ENCODE data around the gene TIE1.

Gene TIE1

DNA sequence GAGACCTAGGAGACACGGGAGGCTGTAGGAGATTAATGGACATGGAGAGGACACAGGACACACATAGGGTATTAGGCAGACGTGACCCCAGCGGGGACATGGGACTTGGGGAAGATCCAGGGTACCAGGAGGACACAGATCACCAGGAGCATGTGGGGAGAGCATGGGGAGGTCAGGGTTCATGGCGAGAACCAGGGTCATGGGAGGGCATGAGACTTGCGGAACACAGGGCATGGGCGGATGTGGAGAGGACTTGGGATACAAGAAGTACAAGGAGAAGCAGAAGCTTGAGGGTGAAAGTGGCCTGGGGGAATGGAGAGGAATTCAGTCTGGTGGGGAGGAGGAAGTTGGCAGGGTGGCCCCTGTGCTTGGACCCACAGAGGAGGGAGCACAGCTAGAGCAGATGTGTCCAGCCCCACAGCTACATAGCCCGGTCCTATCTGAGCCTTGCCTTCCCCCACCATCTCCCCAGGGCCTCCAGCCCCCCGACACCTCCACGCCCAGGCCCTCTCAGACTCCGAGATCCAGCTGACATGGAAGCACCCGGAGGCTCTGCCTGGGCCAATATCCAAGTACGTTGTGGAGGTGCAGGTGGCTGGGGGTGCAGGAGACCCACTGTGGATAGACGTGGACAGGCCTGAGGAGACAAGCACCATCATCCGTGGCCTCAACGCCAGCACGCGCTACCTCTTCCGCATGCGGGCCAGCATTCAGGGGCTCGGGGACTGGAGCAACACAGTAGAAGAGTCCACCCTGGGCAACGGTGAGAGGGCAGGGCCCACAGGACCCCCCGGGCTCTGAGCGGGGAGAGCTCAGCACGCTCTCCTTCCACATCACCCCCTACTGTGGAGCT, 12.1 kb downstream of the TIE1 start:
- no peak for DNase-seq

DNA sequence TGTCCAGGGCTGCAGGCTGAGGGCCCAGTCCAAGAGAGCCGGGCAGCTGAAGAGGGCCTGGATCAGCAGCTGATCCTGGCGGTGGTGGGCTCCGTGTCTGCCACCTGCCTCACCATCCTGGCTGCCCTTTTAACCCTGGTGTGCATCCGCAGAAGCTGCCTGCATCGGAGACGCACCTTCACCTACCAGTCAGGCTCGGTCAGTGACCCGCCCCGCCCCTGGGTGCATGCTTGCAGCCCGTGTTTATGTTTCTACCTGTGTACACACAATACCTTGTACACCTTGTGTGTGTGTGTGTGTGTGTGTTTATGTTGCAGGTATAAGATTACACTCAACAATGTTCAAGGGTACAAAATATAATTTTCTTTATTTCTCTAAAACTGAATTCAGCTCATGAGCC, 13.0 kb downstream of the TIE1 start:
- no peak for DNase-seq

DNA sequence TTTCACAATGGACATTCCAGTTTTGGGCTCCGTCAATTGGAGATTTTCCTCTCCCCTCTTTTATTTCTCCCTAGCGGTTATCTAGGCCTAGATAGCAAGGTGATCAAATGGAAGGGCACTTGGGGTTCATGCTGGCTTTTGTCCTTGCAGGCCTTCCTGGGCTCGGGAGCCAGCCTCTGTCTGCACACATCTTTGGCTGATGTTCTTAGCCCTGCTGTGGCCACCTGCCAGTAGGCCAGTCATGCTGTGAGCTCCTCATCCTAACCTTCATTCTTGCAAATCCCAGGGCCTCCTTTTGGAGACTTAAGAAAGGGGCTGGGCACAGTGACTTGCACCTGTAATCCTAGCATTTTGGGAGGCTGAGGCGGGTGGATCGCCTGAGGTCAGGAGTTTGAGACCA, 13.5 kb downstream of the TIE1 start:
- DNase-seq: no peak

DNA sequence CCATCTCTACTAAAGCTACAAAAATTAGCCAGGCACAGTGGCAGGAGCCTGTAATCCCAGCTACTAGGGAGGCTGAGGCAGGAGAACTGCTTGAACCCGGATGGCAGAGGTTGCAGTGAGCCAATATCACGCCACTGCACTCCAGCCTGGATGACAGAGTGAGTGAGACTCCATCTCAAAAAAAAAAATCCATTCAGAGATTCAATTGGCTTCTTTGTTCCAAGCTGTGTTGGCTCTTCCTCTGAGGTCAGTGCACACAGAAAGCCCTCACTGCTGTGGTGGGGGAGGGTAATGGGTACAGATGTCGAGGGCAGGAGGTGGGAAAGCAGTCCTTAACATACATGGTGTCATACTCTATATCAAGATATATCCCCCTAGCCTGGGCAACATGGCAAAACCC, 14.7 kb downstream of the TIE1 start:
- DNase-seq: no peak

DNA sequence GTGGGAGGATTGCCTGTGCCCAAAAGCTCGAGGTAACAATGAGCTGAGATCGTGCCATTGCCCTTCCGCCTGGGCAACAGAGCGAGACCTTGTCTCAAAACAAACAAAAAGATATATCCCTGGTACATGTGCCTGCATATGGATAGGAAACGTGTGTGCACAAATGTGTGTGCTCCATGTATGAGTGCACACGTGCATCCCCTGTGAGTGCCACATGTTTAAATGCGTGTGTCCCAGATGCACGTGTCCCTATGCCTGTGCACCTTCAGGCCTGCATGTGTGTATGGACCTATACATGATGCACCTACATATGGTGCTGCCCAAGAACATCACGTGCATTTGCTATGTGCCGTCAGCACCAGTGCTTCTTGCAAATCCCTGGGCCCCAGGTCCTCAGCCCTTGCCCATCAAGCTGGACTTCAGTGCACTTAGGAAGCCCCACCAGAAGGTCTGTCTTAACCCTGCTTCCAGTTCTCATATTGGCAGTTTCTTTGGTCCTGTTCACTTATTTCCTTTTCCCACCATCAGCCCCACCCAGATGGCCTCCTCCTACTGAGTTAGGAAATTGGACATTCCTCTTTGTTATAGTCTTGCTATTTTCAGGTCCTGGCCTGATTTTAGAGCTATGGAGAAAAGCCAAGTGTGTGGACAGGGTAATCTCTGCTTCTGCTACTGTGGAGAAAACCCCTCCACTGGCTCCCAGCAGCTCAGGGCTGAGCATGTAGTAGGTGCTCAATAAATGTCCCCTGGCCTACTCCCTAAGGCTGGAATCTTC, 15.4 kb downstream of the TIE1 start:
- DNase-seq: no peak

DNA sequence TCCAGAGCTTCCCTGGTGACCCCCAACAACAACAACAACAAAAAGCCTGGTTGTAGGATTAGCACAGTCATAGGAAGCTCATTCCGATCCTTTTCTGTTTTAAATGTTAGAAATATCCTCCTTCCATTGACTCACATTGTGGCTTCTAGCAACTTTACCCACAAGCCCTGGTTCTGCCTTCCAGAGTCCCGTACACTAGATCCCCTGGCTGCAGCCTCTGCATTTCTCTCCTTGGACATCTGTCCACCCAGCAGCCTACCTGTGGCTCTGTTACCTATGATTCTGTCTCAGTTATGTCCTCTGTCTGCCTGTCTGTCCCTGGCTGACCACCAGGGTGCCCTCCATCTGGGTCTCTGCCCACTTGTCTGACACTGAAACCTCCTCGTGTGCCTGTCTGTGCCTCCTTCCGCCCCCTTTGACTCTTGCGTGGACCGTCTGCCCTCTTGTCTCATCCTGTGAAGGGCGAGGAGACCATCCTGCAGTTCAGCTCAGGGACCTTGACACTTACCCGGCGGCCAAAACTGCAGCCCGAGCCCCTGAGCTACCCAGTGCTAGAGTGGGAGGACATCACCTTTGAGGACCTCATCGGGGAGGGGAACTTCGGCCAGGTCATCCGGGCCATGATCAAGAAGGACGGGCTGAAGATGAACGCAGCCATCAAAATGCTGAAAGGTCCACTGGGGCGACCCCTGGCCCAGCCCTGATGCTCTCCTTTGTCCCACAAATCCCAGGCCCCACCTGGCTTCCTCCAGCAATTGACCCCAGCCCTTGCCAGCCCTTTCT, 16.1 kb downstream of the TIE1 start:
- no peak for DNase-seq

DNA sequence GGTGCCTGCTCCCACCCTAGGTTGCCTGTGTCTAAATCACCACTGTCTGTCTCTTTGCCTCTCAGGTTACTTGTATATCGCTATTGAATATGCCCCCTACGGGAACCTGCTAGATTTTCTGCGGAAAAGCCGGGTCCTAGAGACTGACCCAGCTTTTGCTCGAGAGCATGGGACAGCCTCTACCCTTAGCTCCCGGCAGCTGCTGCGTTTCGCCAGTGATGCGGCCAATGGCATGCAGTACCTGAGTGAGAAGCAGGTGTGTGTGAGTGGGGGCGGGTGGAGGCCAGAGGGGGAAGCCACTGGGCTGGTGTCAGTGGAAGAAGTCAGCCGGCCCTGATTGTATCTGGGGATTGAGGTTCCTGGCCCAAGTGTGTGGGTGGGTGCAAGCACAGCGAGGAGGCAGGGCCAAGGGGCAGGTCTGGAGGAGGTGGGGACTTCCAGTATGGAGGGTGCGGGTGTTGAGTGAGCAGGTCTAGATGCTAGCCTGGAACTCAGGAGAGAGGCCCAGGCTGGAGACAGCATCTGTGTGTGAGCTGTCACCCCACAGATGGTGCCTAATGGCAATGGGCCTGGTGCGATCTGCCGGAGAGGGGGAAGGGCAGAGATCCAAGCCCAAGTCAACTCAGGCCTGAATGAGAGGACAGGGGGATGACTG, 17.2 kb downstream of the TIE1 start:
- no peak for DNase-seq

DNA sequence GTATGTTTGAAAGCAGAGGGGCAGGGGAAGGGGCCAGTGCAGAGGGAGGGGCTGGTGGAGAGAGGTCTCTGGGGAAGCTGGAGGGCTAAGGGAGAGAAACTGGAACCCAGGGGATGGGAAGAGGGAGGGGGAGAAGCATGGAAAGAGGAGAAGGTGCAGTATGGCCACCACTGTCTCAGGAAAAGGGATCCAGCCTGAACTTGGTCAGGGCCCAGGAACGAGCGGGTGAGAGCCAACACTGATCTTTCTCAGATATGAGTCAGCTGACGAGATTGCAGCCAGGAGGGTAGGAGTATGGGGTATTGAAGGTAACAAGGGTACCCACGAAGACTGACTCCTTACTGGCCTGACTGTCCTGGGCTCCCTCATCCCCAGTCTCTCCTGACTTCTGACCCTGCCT, 18.0 kb downstream of the TIE1 start:
- no peak for DNase-seq

DNA sequence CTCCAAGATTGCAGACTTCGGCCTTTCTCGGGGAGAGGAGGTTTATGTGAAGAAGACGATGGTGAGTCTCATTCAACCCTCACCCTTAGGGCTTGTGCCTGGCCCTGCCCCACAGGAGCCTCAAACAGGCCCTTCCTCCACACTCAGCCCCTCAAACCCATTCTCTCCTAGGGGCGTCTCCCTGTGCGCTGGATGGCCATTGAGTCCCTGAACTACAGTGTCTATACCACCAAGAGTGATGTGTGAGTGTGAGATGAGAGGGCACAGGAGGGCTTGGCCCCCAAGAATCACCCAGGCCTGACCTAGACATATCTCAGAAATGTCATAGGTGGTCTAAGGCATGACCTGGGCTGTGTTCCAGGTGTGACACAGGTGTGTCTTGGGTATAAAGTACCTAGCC, 18.5 kb downstream of the TIE1 start:
- DNase-seq: no peak

DNA sequence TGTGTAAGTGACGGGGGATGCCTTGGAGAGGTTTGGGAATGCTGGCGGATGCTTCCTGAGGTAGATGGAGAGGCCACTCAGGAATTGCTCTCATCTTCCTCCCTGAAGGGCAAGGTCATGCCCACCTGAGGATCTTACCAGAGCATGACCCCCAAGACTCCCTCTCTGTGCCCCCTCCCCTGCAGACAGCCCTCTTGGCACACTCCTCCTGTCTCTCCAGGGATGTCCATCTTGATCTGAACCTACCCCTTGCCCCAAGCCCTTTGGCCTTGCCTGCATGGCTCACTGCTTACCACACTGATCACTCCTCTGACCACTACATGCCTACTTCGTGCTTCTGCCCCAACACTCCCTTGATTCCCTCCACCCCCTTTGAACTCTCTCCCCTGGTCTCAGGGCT, 19.0 kb downstream of the TIE1 start:
- DNase-seq: no peak

DNA sequence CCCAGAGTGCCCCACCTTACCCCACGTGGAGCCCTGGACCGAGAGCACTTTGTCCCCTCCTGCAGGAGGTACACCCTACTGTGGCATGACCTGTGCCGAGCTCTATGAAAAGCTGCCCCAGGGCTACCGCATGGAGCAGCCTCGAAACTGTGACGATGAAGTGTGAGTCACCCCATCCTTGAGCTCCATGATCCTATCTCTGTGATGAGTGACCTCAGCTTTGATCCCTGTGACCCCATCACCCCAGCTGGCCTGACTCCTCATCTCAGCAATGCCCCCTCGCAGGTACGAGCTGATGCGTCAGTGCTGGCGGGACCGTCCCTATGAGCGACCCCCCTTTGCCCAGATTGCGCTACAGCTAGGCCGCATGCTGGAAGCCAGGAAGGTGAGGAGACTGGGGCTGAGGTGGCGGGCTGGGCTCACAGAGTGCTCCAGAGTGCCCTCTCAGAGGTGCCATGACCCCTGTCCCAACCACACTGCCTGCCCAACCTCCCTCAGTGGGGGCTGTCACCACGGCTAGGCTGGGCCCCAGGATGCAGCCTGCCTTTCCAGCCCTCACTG, 20.6 kb downstream of the TIE1 start:
- no peak for DNase-seq

DNA sequence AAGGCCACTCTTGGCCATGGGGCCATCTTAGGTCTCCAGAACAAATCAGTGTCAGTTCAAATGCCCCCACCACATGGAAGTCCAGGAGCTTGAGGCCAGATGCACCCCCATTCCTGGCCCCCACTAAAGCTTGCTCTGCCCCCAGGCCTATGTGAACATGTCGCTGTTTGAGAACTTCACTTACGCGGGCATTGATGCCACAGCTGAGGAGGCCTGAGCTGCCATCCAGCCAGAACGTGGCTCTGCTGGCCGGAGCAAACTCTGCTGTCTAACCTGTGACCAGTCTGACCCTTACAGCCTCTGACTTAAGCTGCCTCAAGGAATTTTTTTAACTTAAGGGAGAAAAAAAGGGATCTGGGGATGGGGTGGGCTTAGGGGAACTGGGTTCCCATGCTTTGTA, 21.7 kb downstream of the TIE1 start:
- no peak for DNase-seq

DNA sequence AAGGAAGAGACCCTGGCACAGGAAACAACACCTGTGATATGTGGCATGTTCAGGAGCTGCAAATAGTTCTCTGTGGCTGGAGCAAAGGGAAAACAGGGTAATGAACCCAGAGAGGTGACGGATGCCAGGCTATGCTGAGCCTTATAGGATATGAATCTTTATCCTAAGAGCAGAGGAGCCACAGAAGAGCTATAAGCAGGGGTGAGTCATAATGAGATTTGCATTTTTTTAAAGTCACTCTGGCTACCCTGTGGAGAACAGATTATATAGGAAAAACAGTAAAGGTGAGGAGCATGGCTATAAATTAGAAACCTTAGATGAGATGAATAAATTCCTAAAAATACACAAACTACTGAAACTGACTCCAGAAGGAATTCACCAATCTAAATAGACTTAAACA, 24.0 kb downstream of the TIE1 start:
- no peak for DNase-seq

DNA sequence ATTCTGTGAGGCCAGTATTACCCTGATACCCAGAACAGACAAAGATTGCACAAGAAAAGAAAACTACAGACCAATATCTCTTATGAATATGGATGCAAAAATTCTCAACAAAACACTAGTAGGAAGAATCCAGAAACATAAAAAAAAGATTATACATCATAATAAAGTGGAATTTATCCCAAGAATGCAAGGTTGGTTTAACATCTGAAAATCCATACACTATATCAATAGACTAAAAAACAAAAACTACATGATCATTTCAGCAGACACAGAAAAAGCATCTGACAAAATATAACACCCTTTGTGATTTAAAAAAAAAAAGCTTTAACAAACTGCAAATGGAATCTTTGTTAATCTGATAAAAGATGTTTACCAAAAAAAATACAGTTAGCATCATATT, 24.6 kb downstream of the TIE1 start:
- DNase-seq: no peak

DNA sequence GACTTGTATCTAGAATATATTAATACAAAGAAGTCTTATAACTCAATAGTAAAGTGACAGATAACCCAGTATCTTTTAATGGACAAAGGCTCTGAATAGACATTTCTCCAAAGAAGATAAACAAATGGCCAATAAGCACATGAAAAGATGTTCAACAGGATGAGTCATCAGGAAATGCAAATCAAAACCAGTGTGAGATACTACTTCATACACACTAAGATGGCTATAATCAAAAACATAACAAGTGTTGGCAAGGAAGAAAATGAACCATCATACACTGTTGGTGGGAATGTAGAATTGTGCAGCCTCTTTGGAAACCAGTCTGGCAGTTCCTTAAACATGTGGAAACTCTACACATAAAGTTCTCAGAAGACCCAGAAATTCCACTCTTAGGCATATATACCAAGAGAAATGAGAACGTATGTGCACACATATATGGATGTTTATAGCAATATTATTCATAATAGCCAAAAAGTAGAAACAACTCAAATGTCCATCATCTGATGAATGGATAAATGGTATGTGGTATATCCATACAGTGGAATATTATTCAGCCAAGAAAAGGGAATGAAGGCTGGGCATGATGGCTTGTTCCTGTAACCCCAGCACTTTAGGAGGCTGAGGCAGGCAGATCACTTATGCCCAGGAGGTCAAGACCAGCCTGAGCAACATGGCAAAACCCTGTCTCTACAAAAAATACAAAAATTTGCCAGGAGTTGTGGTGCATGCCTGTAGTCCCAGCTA, 26.9 kb downstream of the TIE1 start:
- DNase-seq: no peak

DNA sequence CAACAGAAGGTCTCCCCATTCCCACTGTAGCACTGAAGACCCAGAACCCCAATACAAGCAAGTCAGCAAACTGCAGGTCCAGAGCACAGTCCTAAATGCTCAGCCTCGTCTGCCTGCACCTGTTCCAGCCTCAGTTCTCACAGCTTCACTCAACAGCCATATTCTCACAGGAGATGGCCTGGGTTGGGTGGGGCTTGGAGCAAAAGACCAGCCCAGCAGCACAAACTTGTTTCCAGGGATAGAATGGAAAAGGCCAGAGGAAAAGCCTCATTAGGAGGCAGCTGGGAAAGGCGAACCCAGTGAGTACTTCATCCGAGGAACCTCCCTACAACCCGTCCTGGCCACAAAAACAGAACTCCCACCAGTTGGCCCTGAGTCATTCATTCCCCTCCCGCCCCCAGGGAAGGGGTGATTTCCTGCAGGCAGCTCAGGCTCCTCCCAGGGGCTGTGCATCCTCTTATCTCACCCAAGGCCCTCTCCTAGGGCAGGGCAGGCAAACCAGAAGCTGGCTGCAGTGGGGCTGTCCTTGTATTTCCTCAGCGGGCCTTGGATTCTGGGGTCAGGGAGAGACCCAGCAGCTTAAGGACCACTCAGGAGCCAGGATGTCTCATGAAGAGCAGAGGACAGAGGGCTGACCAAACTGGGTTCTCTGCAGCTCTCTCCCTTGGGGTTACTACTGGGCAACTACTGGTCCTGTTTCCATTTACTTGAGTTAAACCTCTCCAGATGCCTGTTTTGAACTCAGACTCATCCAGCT, 29.4 kb downstream of the TIE1 start:
- DNase-seq: peak; percentile 63

DNA sequence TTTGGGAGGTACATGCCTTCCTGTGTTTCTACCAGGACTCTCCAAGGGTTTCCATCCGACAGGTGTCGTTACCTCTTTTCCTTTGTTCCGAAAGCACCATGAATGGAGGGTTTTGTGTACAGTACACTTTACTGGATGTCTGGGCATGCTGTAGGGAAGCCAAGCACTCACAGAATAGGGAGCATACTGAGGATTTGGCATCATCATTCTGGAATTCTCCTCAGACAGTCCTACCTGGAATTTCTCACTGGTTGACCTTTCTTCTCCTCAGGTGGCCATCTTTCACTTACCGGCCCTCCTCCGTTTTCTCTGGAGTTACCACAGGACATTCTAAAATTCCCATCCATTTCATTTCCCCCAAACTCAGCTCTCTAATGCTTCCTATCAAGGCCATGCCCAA, 30.9 kb downstream of the TIE1 start:
- no peak for DNase-seq

DNA sequence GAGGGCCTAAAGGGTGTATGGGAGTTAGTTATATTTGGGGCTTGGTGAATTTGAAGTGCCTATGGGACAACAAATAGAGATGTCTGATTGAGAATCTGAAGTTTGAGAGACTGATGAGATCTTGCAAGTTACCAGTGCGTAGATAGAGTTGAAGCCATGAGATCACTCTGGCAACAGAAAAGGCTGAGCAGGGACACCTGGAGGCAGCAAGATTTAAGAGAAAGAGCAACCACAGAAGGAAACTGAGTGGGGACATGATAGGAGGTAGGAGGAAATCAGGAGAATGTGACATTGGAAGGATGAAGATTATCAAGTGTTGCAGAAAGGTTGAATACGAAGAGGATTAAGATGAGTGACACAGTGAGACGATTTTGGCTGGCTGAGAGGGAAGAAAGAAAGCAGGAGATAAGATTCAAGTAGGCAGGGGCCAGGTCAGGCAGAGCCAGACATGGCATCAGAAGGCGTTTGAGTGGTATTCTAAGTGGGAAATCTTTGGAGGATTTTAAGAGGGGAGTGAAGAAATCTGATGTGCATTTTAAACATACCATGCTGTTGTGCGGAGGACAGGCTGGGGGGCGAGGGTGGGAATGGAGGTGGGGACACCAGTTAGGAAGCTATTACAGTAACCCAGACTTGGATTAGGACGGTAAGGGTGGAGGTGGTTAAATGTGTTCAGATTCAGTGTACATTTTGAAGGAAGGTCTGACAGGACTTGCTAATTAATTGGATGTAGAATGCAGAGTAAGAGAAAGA, 33.8 kb downstream of the TIE1 start:
- no peak for DNase-seq

DNA sequence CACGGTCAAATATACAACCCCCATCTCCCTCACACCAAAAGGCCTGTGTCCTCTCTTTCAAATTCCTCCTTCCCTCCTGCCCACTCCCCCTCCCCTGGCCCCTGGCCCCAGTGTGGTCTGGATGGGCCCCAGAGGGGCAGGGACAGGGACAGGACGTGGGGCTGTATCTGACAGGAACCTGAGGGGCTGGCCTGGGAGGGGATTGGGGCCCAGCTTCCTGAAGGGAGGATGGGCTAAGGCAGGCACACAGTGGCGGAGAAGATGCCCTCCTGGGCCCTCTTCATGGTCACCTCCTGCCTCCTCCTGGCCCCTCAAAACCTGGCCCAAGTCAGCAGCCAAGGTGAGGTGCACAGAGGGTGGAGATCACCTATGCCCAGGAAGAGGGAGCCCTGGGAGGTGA, 36.8 kb downstream of the TIE1 start, which contains the start of gene MPL:
Gene MPL (plus strand): TSS at position 231 of the 400 bp plus-strand sequence. CDS start 31 bp downstream, at position 262.
- DNase-seq: no peak

DNA sequence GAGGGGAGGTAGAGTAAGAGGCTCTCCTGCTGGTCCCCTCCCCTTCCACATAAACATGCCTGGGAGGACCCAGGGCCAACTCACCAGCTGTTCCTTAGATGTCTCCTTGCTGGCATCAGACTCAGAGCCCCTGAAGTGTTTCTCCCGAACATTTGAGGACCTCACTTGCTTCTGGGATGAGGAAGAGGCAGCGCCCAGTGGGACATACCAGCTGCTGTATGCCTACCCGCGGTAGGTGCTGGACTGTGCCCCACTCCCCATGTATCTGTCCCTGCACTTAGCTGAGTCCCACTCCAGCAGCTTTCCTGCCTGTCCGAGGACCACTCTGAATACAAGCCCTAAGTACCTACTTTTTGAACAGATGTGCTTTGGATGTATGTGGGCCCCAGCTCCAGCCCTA, 37.2 kb downstream of the TIE1 start:
- no peak for DNase-seq
